HG03442 (cell line): ENCODE data around the gene SLC35B4.

ENCODE experiments used
- ATAC-seq: cut with Tn5 transposase; IDR thresholded peaks from one replicate; pipeline ENCODE4 v1.9.1; 2021; ENCODE audit warnings: mild to moderate bottlenecking, moderate library complexity; ENCODE audit not compliant: unreplicated experiment

SLC35B4 gene

DNA sequence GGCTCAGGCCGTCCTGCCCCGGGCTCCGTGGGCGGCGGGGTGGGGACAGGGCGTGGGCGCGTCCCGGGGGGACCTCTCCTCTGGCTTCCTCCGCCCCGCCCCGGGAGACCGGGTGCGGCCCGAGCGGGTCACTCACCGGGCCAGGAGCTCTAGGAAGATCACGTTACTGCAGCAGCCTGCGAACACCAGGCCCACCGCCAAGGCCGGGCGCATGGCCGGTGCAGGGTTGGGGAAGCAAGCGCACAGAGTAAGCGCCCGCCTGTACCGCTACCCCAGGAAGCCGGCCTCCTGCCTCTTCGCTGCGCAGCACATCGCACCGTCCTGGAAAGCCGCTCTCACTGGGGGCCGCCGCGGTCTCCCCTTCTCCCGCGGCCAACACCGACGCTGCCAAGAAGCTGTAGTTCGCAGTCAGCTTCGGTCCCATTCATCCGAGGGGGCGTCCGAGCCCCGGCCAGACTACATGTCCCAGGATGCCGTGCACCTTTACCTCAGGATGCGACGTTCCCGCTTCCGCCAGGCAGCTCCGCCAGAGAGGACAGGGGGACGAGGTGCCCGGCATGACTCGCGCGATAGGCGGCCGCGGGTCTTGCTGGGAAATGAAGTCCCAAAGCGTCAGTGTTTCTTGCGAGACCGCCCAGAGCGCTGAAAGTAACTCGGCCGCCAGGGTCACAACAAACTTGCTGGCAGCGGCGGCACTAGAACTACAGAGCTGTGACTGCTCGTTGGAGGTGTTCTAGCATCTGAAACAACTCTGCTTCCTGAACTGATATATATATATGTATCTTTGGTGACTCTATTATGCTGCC lies at the start of gene SLC35B4:
SLC35B4 (minus strand) TSS at position 392 of the 806 bp plus-strand sequence; CDS start at position 213, 179 bp downstream.
- peak; percentile 99 for ATAC-seq

DNA sequence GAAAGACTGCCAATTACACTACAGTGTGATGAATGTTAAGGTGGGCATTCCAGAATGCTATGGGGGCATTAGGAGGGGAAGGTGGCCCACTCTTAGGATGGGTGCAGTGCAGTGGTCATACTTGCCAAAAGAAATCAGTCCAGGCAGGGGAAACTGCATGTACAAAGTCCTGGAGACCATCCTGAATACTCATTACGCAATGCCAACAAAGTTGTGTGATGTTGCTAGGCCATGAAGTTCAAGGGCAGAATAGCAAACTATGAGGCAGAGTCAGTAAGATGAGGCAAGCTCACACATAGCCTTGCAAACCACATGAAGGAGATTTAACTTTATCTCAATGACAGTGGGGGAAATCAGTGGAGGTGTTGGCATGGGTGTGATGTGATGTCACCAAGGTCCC lies 49.8 kb upstream of the SLC35B4 start:
- ATAC-seq: no peak

- ATAC-seq: no peak
These were observed 48.8 kb upstream of the SLC35B4 start for GRCh38 chr7:134365341-134366054.

GRCh38 chr7:134364619-134365037 lies 47.9 kb upstream of the SLC35B4 start:
- no peak for ATAC-seq

DNA sequence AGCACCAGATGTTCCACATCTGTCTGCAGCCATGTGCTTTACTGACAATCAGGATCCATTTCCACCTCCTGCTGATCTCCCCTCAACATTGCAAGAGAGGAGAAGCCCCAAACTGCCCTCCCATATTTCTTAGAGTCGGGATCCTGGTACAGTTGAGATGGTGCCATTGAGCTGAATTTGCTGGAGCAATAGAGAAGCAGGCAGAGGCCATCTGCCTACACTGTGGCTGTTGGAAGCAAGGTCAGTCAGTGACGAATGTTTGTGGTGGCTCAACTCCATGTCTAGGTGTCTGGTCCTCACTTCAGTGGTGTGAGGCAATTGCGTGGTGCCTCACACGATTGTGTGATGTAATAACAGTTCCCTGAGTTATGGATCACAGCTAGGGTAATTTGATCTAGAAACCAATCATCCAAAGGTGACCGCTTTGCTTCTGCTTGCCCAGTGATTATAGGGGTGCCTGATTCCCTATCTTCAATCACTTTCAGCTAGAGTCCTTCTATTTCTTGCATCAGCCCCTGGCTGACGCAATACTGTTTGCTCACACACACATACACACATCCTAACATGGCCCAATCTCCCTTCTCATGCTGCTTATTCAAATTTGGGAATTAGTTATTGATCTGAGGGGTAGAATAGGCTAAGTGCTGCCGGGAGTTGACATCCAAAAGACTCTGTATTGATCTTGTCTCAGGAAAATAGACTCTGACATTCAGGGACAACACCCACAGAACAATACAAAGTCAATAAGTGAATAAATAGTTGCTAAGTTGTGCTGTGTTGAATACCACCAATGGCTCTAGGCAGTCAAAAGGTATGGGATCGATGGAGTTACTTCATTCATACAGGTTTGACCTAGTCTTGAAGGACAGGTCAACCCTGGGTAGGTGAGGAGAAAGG lies 46.1 kb upstream of the SLC35B4 start:
- ATAC-seq: no peak

DNA sequence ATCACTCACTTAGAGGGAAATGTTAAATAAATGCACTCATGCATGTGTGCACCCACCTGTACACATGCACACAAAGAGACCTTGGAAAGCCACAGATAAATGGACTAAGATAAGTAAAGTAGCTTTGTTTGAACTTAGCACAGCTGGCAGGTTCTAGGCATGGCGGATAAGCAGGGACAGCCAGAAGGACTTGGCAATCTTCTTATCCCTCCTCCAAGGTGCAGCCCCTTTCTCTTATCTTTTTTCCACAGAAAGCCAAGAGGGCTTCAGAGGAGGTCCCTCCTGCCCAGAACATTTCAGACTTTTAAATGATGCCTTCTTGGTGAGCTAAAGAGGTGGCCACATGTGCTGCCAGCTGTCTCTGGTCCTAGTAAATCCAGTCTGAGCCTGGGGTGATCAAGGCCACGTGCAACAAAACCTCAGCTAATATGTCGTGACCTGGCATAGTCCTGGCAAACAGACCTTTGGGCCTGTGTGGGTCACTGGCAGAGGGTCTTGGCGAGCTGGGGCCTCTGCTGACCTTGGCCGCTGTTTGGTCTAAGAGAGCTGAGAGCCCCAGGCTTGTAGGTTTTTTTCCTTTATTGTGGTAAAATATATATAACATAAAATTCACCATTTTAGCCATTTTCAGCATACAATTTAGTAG lies 43.2 kb upstream of the SLC35B4 start:
- no peak for ATAC-seq

DNA sequence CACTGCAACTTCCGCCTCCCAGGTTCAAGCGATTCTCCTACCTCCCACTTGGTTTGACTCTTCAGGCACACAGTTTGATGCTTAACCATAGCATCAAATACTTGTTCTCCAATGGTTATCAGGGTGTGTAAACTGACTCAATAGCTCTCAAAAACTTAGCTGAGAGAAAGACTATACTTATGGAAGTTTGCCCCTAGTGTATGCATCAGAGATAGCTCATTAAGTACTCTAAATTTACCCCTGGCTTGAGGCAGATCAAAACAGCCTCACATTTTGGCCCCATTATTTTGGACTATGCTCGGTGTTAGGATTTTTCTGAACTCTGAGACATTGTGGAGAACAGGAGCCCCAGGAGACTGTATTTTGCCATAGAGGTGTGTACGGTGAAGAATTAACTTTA lies 40.8 kb upstream of the SLC35B4 start:
- ATAC-seq: no peak

DNA sequence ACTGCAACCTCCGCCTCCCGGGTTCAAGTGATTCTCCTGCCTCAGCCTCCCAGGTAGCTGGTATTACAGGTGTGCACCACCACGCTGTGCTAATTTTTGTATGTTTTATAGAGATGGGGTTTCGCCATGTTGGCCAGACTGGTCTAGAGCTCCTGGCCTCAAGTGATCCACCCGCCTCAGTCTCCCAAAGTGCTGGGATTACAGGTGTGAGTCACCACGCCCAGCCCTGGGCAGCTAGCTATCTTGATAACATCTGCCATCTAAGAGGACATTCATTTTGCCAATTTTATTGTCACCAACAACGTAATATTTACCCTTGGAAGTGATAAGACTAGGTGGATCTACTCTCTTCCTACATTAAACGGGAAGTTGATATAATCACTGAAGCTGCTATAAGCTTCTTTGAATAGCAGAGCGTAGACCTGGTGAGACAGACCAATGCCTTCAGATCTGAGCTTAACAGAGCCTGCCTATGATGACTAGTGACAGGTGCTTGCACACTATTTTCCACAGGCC lies 39.7 kb upstream of the SLC35B4 start:
- no peak for ATAC-seq

DNA sequence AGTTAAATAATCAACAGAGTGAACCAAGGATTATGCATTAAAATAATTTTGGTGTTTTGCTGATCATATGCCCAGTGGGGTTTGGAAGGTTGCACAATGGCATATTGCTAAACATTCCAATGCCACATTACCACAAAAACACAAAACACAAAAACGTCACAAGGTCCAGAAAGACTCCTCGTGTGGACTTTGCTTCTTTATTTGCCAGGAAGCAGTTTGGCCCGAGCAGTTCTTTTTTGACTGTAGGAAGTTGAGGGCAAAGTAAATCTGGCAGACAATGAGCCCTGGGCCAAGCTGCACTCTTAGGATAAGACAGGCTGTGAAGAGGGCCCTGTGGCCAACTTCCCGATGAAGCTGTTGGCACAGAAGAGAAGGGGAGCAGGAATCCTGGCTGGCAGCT lies 39.2 kb upstream of the SLC35B4 start:
- no peak for ATAC-seq

GRCh38 chr7:134355004-134355525 lies 38.3 kb upstream of the SLC35B4 start:
- no peak for ATAC-seq

GRCh38 chr7:134353411-134353810 lies 36.7 kb upstream of the SLC35B4 start:
- no peak for ATAC-seq

DNA sequence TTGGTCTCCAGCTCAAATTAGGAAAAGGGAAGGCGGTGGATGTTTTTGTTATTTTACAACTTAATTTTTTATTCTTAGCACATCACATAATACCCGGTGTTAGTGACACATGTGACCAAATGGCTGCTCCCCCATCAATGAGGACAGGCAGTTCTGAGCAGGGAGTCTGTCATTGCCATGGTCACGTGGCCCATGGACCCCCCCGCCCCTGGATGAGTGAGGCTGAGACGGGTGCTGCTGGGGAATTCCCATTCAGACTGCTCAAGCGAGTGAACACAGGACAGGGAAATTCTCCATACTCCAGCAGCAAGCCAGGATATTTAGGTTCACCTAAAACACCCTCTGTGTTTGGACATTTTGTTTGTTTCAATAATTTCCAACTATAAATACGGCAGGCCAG lies 34.7 kb upstream of the SLC35B4 start:
- no peak for ATAC-seq

- ATAC-seq: no peak
These were observed 34.0 kb upstream of the SLC35B4 start for GRCh38 chr7:134350709-134351108.

- no peak for ATAC-seq
These were observed 30.8 kb upstream of the SLC35B4 start for GRCh38 chr7:134347567-134347966.

GRCh38 chr7:134343796-134344195 lies 27.1 kb upstream of the SLC35B4 start:
- ATAC-seq: no peak

DNA sequence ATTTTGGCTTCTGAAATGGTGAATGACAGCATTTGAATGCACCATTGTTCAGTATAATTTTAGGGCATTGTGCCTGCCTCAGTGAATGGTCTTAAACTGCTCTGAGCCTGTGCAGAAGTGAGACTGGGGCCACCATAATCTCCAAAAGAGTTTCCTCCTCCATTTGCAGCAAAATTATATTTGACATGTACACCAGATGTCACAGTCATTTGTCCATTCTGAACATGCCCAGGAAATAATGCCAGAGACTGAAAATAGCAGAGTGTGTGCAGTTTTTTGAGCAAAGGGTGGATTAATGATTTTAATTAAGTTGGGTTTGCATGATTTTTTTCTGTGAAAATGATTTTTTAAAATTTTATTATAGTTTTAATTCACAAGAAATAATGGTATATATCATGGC lies 26.4 kb upstream of the SLC35B4 start:
- no peak for ATAC-seq

DNA sequence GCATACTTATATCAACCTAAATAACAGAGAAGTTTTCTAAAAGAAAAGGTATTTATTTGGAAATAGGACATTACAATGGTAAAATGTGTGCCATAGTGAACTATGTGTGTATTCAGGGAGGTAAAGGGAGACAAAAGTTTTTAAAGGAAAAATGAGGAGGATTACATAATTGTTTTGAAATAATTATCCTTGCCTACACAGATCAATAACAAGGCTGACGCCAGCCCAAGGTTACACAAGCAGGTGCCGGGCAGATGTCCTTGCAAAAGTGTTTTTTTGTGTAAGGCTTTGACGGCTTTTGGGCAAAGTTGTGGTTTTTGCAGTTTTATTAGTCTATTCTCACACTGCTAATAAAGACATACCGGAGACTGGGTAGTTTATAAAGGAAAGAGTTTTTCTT lies 22.7 kb upstream of the SLC35B4 start:
- no peak for ATAC-seq

GRCh38 chr7:134337980-134338379 lies 21.2 kb upstream of the SLC35B4 start:
- no peak for ATAC-seq

DNA sequence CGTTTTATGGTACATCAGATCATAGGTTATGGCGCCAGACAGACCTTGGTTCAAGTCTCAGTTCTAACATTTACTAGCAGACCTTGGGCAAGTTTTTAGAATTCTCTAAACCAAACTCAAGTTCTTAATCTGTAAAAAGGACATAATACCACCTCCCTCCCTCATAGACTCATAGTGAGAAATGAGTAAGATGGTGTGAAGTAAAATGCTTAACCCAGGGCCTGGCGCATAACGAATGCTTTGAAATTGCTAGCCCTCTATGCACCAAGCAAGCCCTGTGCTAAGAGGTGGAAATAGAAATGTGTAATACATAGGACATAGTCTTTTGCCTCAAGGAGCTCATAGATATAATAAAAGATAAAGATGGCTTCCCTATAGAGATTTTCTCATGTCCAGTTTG lies 17.7 kb upstream of the SLC35B4 start:
- no peak for ATAC-seq

- ATAC-seq: no peak
These were observed 17.2 kb upstream of the SLC35B4 start for GRCh38 chr7:134333943-134334342.
